H1 (cell line): ENCODE results near the gene SPSB2. TPM values are rescaled to one million over a fixed set of nuclear protein-coding genes. Genes with fewer than 3 reads are reported as not detected.

Source experiments
- BRCA1 ChIP-seq: IDR thresholded peaks from 2 replicates; pipeline ENCODE4 v1.6.1; 2012; ENCODE audit warnings: low read depth, low read length, improper control_type of control experiment
- CHD1 ChIP-seq: IDR thresholded peaks from 2 replicates; pipeline ENCODE4 v1.6.1; 2012; ENCODE audit warnings: low read depth, low read length, improper control_type of control experiment
- CHD2 ChIP-seq: IDR thresholded peaks from 2 replicates; pipeline ENCODE4 v1.6.1; 2012; ENCODE audit warnings: low read length, improper control_type of control experiment
- CREB1 ChIP-seq: IDR thresholded peaks from 2 replicates; pipeline ENCODE4 v1.6.1; 2012; ENCODE audit warnings: inconsistent platforms
- CTBP2 ChIP-seq: IDR thresholded peaks from 2 replicates; pipeline ENCODE4 v1.7.0; 2011; ENCODE audit warnings: borderline replicate concordance, mild to moderate bottlenecking, moderate library complexity, mixed read lengths, low read length; ENCODE audit not compliant: insufficient read depth, insufficient read length
- CTCF ChIP-seq, 3 experiments: IDR thresholded peaks; 1 replicate in 2 of 3; 2 replicates in 1 of 3; pipeline versions ENCODE4 v1.5.1 to v1.6.1; 2011; ENCODE audit warnings: low read length in 3 of 3, mild to moderate bottlenecking in 3 of 3, inconsistent platforms in 2 of 3, low read depth in 1 of 3, moderate library complexity in 1 of 3; ENCODE audit not compliant: insufficient read depth in 1 of 3; ENCODE audit errors: control extremely low read depth in 1 of 3
- GTF2F1 ChIP-seq: IDR thresholded peaks from 2 replicates; pipeline ENCODE4 v1.6.1; 2012; ENCODE audit warnings: low read depth, low read length, improper control_type of control experiment, borderline replicate concordance
- KDM4A ChIP-seq: IDR thresholded peaks from one replicate; pipeline ENCODE4 v1.7.1; 2012; ENCODE audit warnings: low read depth, mild to moderate bottlenecking, moderate library complexity, low read length, inconsistent platforms; ENCODE audit not compliant: severe bottlenecking
- KDM5A ChIP-seq: fragments of 200-600 bp; IDR thresholded peaks from 2 replicates; pipeline ENCODE4 v1.7.1; 2012; ENCODE audit warnings: mild to moderate bottlenecking, low read length, inconsistent platforms, mixed read lengths
- MAFK ChIP-seq: IDR thresholded peaks from 2 replicates; pipeline ENCODE4 v1.6.1; 2012; ENCODE audit warnings: low read depth, mild to moderate bottlenecking, improper control_type of control experiment, low read length
- NRF1 ChIP-seq: IDR thresholded peaks from 2 replicates; pipeline ENCODE4 v1.6.1; 2011; ENCODE audit warnings: mild to moderate bottlenecking, low read depth, low read length, improper control_type of control experiment
- PHF8 ChIP-seq: fragments of 200-600 bp; sonication (generic); conservative IDR thresholded peaks from 2 replicates; pipeline ENCODE4 v1.7.1; 2012; ENCODE audit warnings: low read depth, mild to moderate bottlenecking, inconsistent platforms, low read length, moderate library complexity
- RAD21 ChIP-seq, 2 experiments: IDR thresholded peaks in 1 of 2; conservative IDR thresholded peaks in 1 of 2; 2 replicates each; pipeline ENCODE4 v1.6.1; 2011; ENCODE audit warnings: low read depth in 2 of 2, low read length in 2 of 2, improper control_type of control experiment in 1 of 2, inconsistent platforms in 1 of 2, mild to moderate bottlenecking in 1 of 2, moderate library complexity in 1 of 2
- RBBP5 ChIP-seq: IDR thresholded peaks from 2 replicates; pipeline ENCODE4 v1.7.1; 2012; ENCODE audit warnings: low read depth, mild to moderate bottlenecking, inconsistent platforms, low read length, moderate library complexity, borderline replicate concordance
- SAP30 ChIP-seq: fragments of 300-600 bp; sonication (generic); IDR thresholded peaks from 2 replicates; pipeline ENCODE4 v1.7.1; 2012; ENCODE audit warnings: low read length, moderate library complexity, mild to moderate bottlenecking, inconsistent platforms; ENCODE audit not compliant: insufficient read depth, insufficient replicate concordance
- SIN3A ChIP-seq, 2 experiments: IDR thresholded peaks in 1 of 2; conservative IDR thresholded peaks in 1 of 2; 2 replicates each; pipeline ENCODE4 v1.6.1; 2011 to 2012; ENCODE audit warnings: low read length in 2 of 2, improper control_type of control experiment in 1 of 2, low read depth in 1 of 2, mild to moderate bottlenecking in 1 of 2
- SIRT6 ChIP-seq: IDR thresholded peaks from one replicate; pipeline ENCODE4 v1.7.1; 2012; ENCODE audit warnings: low read length, inconsistent platforms
- SP2 ChIP-seq: IDR thresholded peaks from 2 replicates; pipeline ENCODE4 v1.6.1; 2012; ENCODE audit warnings: mild to moderate bottlenecking, low read length, inconsistent platforms
- SP4 ChIP-seq: IDR thresholded peaks from 2 replicates; pipeline ENCODE4 v1.6.1; 2012; ENCODE audit warnings: low read length, inconsistent platforms
- SRF ChIP-seq: IDR thresholded peaks from 2 replicates; pipeline ENCODE4 v1.6.1; 2011; ENCODE audit warnings: mild to moderate bottlenecking, low read depth, low read length, moderate library complexity
- TCF12 ChIP-seq: IDR thresholded peaks from 2 replicates; pipeline ENCODE4 v1.6.1; 2011; ENCODE audit warnings: low read depth, mild to moderate bottlenecking, low read length
- polyA plus RNA-seq, 7 experiments: library from polyadenylated mRNA; depleted of rRNA in 3 of 7; stranded (reverse) in 5 of 7; unstranded in 2 of 7; fragments of >200 nt in 5 of 7; fragments of 200-250 nt in 2 of 7; gene quantifications; 1 replicate in 5 of 7; 2 replicates in 1 of 7; 4 replicates in 1 of 7; pipeline versions ENCODE4 v1.2.1 to v1.2.3, GENCODE V29; 2011 to 2013; ENCODE audit warnings: missing spikeins in 2 of 7, mixed read lengths in 2 of 7
- total RNA-seq: library from RNA; stranded (reverse); fragmentation: NEBNext Ultra II Directional; extraction: Animal tissue kit (Norgen Biotek cat#: 25700); gene quantifications from 2 replicates; pipeline ENCODE4 v1.2.1, GENCODE V29; 2021

The SPSB2 gene
- total and polyA plus RNA-seq, 2 of the 8 experiments (the other 6 are each of a cell fraction or from before 2014, with no cell fraction given) = 13.0 to 23.2 TPM

GRCh38 chr12:6914246-6914946 lies 41.3 kb upstream of the SPSB2 start, which contains the start of gene ENO2 (continued):
- 0 out of 2 replicates have a peak, but pooled peaks have one; percentile 38 for TF ChIP-seq RBBP5
- no peak for TF ChIP-seq CHD1
- peak; percentile 34 for TF ChIP-seq KDM4A
- TF ChIP-seq NRF1 = no peak; the same call in 1 of the 2 replicates
- TF ChIP-seq SP2 = no peak
- no peak for TF ChIP-seq SP4
- TF ChIP-seq PHF8 = no peak
- TF ChIP-seq MAFK = no peak
- no peak for TF ChIP-seq SRF
- no peak for TF ChIP-seq SIN3A (conservative IDR thresholded peaks at IDR 0.05 in 1 of 2, IDR thresholded peaks at IDR 0.05 in 1 of 2; ENCODE audit: low read depth in 1 of 2, low read length in 2 of 2)
- TF ChIP-seq SIRT6 = no peak
- no peak for TF ChIP-seq SAP30
- TF ChIP-seq CTCF (IDR thresholded peaks at IDR 0.05; ENCODE audit: control extremely low read depth in 1 of 3, insufficient read depth in 1 of 3, low read depth in 1 of 3, low read length in 3 of 3) = no peak
- no peak for TF ChIP-seq KDM5A
- TF ChIP-seq BRCA1 = no peak
- TF ChIP-seq CTBP2 = no peak
- 0 out of 2 replicates have a peak, but pooled peaks have one; percentile 15 for TF ChIP-seq CREB1
- TF ChIP-seq TCF12 = no peak
- no peak for TF ChIP-seq GTF2F1
- TF ChIP-seq RAD21 (IDR thresholded peaks at IDR 0.05 in 1 of 2, conservative IDR thresholded peaks at IDR 0.05 in 1 of 2; ENCODE audit: low read depth in 2 of 2, low read length in 2 of 2) = no peak
- no peak for TF ChIP-seq CHD2
